ENCODE measurements around the gene KRTAP10-7.
"Not testable (repeated sequence)": the region's sequence is repeated elsewhere in the genome, so short reads cannot be mapped to it uniquely, and the experiment has no call there.

KRTAP10-7 gene

GRCh38 chr21:44600118-44600978 lies at the start of gene KRTAP10-7:
Gene KRTAP10-7, plus strand, starts transcription at chr21:44600597. Its CDS starts 25 bp downstream, at chr21:44600622.
- not testable (repeated sequence) for DNase-seq (ENCODE audit: low spot score)

GRCh38 chr21:44550807-44551206 lies 49.6 kb upstream of the KRTAP10-7 start:
- DNase-seq (ENCODE audit: low spot score): no peak

GRCh38 chr21:44551340-44551961 lies 48.9 kb upstream of the KRTAP10-7 start, which contains the start of gene KRTAP10-2:
Gene KRTAP10-2, minus strand, starts transcription at chr21:44551505. Its CDS starts 47 bp downstream, at chr21:44551458.
- no peak for DNase-seq (ENCODE audit: low spot score)

GRCh38 chr21:44552136-44552535 lies 48.3 kb upstream of the KRTAP10-7 start:
- no peak for DNase-seq (ENCODE audit: low spot score)

DNA sequence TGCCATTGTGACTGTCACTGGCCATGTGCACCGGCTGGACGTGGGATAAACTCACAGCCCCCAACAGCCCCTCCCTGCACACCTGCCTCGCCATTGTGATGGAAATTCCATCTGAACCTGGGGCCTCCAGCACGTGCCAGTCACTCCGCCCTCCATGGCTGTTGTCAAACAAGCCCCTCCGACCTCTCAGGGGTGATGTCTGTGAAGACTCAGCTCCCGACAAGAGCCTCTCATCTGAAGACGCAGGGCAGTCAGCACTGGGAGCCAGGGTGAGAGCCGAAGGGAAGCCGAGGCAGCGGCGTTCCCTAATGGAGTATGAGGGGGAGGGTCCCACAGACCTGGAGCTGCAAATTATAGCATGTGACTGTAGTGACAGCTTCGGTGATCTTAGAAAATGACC lies 47.7 kb upstream of the KRTAP10-7 start:
- DNase-seq (ENCODE audit: low spot score): no peak

DNA sequence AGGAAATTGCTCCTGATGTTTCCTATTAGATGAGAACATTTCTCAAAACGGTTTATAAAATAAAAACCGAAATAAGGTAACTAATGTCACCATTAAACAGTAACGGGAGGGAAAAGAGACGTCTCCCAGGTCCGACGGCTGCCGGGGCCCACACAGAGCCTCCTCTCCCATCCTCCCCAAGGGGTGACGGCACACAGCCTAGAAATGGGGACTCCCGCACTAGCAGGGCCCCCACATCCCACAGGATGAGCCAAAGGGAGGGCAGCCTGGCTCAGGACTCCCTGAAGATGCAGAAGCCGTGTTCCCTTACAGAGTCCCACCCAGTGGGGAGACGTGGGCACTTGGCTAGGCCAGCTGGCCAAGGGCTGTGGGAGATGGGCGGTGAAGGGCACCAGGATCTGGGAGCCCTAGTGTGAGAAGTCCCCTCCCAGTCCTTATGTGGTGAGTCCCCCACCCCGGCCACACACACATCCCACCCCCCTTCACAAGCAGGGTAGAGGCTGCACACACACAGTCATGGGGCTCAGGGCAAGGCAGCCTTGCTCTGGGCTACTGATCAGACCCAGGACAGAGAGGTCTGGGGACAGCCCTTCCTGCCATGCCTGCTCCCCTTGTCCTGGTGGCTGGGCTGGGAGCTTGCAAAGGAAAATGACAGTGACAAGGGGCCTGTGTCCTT lies 45.1 kb upstream of the KRTAP10-7 start:
- no peak for DNase-seq (ENCODE audit: low spot score)

DNA sequence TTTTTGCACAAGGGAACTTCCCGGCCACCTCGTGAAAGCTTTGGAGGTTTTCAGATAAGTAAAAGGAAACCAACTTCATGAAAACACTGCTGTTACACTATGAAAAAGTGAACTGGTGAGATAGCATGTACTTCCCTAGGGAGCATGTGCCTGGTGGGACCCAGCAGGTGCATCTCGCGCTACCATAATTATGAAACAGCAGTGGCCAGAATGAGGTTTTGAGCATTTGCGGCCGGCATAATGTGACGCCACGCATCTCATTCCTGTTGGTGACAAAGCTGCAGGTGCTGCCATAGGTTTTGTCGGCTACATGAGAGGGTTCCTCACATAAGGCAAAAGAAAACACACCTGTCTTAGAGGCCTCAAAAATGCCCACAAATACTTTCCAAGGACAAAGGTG lies 43.5 kb upstream of the KRTAP10-7 start:
- DNase-seq (ENCODE audit: low spot score): no peak

GRCh38 chr21:44557491-44558328 lies 42.7 kb upstream of the KRTAP10-7 start:
- DNase-seq (ENCODE audit: low spot score): no peak

DNA sequence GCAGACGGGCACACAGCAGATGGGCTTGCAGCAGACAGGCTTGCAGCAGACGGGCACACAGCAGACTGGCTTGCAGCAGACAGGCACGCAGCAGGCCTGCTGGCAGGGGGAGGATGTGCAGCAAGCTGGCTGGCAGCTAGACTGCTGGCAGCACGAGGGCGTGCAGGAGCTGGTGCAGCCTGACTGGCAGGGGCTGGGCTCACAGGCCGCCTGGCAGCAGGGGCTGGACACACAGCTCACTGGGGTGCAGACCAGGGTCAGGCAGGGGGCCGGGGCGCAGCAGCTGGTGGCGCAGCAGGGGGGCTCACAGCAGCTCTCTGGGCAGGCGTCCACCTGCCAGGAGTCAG lies 42.1 kb upstream of the KRTAP10-7 start:
- DNase-seq (ENCODE audit: low spot score): not testable (repeated sequence)

DNA sequence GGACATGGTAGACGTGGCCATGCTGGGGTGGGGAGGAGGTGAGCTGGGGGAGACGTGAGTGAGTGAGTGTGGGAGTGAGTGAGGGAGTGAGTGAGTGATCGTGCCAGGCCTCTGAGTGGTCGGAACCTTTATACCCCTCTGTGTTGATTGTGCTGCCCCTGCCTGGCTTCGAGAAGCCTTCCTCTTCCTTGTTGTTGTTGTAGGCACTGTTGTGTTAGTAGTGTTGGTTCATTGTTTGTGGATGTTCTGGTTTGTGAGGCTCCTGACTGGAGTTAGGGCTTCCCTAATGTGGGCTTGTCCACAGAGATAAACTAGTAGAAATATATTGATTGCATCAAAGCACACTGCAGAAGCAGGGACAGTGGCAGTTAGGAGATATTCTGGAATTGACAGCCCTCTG lies 41.7 kb upstream of the KRTAP10-7 start, which contains the start of gene KRTAP10-3:
Gene KRTAP10-3 (minus strand): TSS at position 101 of the 400 bp plus-strand sequence. CDS start 80 bp downstream, at position 21.
- no peak for DNase-seq (ENCODE audit: low spot score)

DNA sequence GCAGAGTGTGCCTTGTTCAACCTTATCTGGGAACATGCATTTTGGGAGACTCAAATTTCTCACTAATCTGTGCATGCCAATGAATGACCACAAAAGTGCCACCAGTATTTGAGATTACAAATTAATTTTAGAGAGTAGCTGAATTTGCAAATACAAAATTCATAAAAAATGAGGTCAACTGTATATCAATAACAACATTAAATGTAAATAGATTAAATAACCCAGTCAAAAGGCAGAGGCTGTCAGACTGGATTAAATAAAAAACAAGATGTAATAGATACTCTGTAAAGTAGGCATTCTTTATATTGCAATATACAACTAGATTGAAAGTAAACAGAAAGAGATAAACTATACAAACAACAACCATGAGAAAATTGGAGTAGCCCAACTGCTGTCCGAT lies 36.3 kb upstream of the KRTAP10-7 start:
- no peak for DNase-seq (ENCODE audit: low spot score)

GRCh38 chr21:44564886-44565598 lies 35.4 kb upstream of the KRTAP10-7 start:
- no peak for DNase-seq (ENCODE audit: low spot score)

- DNase-seq (ENCODE audit: low spot score): no peak
Observed at GRCh38 chr21:44566403-44566802, 34.0 kb upstream of the KRTAP10-7 start.

DNA sequence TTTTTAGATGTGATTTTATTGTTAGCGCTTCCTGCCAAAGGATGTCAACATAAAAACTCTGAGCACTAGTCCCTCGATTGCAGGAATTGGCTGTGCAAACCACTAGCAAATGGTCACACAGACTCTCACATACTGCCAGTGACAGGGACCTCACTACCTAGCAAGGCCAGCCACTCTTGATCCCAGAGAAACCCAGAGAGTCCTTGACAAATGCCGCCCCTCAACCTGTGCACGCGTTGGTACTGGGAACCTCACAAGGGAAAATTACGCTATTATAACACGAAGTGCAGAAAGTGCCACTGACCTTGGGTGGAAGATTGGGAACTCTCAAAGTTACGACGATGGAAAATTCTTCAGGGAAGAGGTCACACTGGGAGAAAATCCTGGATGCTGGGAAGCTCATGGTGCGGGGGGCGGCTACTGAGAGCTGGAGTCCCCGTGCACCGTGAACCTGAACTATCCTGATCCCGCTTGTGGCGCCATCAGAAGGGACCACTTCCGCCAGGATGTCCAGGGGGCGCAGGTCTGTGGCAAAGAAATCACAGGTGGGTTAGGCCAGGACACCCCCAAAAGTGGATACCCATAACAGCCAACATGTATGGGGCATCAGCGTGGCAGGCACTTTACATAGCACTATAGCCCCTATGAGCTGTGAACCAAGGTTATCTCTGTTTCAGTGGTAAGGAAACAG lies 32.8 kb upstream of the KRTAP10-7 start:
- DNase-seq (ENCODE audit: low spot score): no peak

GRCh38 chr21:44568261-44568660 lies 32.1 kb upstream of the KRTAP10-7 start:
- no peak for DNase-seq (ENCODE audit: low spot score)

GRCh38 chr21:44568667-44569556 lies 31.5 kb upstream of the KRTAP10-7 start:
- no peak for DNase-seq (ENCODE audit: low spot score)

GRCh38 chr21:44569861-44570517 lies 30.4 kb upstream of the KRTAP10-7 start:
- no peak for DNase-seq (ENCODE audit: low spot score)

DNA sequence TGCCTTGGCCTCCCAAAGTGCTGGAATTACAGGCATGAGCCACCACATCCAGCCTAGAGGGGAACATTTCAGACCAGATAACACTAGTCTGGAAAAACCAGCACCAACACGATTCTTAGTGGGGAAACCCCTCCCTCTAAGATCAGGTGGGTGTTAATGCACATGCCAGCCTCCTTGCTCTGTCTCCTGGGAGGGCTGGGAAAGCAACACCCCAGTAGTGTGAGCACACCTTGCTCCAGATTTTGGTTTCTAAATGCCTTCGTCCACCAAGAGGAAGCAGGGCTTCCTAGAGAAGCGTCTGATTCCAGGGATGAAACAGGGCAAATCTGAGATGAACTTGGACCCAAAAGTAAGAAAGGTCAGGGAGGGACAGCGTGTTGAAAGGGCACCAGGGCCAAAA lies 29.1 kb upstream of the KRTAP10-7 start:
- no peak for DNase-seq (ENCODE audit: low spot score)

Data from HuH-7.5 (cell line).